Measurements from ENCODE around the gene KCNMA1. TPM values are rescaled to one million over a fixed set of nuclear protein-coding genes. Genes with fewer than 3 reads are reported as not detected.
A peak's percentile ranks its signal among the peaks of the same experiment; 100 is the strongest.

KCNMA1 gene
- total and polyA plus RNA-seq, 9 of the 15 experiments (the other 6 are each of a cell fraction or from before 2014, with no cell fraction given) = 0.01 to 0.95 (median 0.15) TPM; not detected in 4

DNA sequence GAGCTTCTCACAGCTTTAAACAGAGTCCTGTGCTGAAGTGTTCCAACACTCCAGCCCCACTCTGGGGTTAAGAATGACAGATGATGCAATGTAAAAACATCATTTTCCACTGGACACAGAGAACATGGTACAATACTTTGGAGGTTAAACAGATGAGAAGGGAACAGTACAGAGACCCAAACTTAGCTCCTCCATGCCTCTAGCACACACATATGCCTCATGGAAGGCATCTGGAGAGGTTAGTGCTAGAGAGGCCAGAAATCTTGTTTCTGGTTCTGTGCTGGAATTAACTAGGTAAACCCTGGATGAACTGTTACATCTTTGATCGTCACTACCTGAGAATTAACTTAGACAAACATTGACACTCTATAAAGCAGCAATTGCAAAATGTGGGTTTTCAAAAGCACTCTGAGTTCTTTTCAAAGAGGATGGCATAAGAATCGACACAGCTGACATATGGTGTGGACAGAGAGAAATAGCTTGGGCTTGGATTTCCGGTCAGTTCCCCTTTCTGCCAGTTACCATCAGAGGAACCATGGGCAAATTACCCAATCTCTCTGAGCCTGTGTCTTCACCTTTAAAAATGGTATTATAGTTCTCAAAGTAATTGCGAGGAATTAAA, 81.9 kb downstream of the KCNMA1 start (continued):
- TF ChIP-seq, protein P1, sequence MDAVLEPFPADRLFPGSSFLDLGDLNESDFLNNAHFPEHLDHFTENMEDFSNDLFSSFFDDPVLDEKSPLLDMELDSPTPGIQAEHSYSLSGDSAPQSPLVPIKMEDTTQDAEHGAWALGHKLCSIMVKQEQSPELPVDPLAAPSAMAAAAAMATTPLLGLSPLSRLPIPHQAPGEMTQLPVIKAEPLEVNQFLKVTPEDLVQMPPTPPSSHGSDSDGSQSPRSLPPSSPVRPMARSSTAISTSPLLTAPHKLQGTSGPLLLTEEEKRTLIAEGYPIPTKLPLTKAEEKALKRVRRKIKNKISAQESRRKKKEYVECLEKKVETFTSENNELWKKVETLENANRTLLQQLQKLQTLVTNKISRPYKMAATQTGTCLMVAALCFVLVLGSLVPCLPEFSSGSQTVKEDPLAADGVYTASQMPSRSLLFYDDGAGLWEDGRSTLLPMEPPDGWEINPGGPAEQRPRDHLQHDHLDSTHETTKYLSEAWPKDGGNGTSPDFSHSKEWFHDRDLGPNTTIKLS (IDR thresholded peaks at IDR 0.05; ENCODE audit: borderline replicate concordance, low read depth) = no peak
- TF ChIP-seq ZNF124 (CRISPR knock-in tag; IDR thresholded peaks at IDR 0.05) (no peak), ZNF584 (CRISPR knock-in tag; IDR thresholded peaks at IDR 0.05; ENCODE audit: low read depth) (0 out of 2 replicates have a peak, but pooled peaks have one; percentile 74), TAF7 (tag; IDR thresholded peaks at IDR 0.05) (no peak), CBX5 (IDR thresholded peaks at IDR 0.05; ENCODE audit: borderline replicate concordance, low read depth) (no peak), ZNF589 (CRISPR knock-in tag; IDR thresholded peaks at IDR 0.05; ENCODE audit: low read depth) (0 out of 2 replicates have a peak, but pooled peaks have one; percentile 9), ASH1L (IDR thresholded peaks at IDR 0.05; ENCODE audit: borderline replicate concordance, low read depth, partially characterized antibody) (no peak), U2AF2 (optimal IDR thresholded peaks at IDR 0.05; ENCODE audit: low read depth, low read length) (no peak), HDAC6 (IDR thresholded peaks at IDR 0.05; ENCODE audit: low read depth, low read length) (no peak), EHMT2 (IDR thresholded peaks at IDR 0.05) (no peak), NR2C2 (CRISPR knock-in tag; IDR thresholded peaks at IDR 0.05) (no peak), NR2C2 (tag; IDR thresholded peaks at IDR 0.05) (peak; percentile 8; the same call in 1 of the 2 replicates), RFX1 (IDR thresholded peaks at IDR 0.05) (no peak)
- TF ChIP-seq, protein P2, sequence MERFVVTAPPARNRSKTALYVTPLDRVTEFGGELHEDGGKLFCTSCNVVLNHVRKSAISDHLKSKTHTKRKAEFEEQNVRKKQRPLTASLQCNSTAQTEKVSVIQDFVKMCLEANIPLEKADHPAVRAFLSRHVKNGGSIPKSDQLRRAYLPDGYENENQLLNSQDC (CRISPR knock-in tag; IDR thresholded peaks at IDR 0.05) = no peak
- TF ChIP-seq, protein P3, sequence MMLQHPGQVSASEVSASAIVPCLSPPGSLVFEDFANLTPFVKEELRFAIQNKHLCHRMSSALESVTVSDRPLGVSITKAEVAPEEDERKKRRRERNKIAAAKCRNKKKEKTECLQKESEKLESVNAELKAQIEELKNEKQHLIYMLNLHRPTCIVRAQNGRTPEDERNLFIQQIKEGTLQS (IDR thresholded peaks at IDR 0.05) = peak; percentile 83
- TF ChIP-seq, protein P3 (CRISPR knock-in tag; conservative IDR thresholded peaks at IDR 0.05) = no peak
- TF ChIP-seq, protein P4, sequence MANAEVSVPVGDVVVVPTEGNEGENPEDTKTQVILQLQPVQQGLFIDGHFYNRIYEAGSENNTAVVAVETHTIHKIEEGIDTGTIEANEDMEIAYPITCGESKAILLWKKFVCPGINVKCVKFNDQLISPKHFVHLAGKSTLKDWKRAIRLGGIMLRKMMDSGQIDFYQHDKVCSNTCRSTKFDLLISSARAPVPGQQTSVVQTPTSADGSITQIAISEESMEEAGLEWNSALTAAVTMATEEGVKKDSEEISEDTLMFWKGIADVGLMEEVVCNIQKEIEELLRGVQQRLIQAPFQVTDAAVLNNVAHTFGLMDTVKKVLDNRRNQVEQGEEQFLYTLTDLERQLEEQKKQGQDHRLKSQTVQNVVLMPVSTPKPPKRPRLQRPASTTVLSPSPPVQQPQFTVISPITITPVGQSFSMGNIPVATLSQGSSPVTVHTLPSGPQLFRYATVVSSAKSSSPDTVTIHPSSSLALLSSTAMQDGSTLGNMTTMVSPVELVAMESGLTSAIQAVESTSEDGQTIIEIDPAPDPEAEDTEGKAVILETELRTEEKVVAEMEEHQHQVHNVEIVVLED (CRISPR knock-in tag; IDR thresholded peaks at IDR 0.05) = no peak
- TF ChIP-seq, protein P5, sequence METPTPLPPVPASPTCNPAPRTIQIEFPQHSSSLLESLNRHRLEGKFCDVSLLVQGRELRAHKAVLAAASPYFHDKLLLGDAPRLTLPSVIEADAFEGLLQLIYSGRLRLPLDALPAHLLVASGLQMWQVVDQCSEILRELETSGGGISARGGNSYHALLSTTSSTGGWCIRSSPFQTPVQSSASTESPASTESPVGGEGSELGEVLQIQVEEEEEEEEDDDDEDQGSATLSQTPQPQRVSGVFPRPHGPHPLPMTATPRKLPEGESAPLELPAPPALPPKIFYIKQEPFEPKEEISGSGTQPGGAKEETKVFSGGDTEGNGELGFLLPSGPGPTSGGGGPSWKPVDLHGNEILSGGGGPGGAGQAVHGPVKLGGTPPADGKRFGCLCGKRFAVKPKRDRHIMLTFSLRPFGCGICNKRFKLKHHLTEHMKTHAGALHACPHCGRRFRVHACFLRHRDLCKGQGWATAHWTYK (CRISPR knock-in tag; IDR thresholded peaks at IDR 0.05) = no peak
- TF ChIP-seq, protein P6, sequence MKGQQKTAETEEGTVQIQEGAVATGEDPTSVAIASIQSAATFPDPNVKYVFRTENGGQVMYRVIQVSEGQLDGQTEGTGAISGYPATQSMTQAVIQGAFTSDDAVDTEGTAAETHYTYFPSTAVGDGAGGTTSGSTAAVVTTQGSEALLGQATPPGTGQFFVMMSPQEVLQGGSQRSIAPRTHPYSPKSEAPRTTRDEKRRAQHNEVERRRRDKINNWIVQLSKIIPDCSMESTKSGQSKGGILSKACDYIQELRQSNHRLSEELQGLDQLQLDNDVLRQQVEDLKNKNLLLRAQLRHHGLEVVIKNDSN (CRISPR knock-in tag; IDR thresholded peaks at IDR 0.05) = no peak
- TF ChIP-seq, protein P7, sequence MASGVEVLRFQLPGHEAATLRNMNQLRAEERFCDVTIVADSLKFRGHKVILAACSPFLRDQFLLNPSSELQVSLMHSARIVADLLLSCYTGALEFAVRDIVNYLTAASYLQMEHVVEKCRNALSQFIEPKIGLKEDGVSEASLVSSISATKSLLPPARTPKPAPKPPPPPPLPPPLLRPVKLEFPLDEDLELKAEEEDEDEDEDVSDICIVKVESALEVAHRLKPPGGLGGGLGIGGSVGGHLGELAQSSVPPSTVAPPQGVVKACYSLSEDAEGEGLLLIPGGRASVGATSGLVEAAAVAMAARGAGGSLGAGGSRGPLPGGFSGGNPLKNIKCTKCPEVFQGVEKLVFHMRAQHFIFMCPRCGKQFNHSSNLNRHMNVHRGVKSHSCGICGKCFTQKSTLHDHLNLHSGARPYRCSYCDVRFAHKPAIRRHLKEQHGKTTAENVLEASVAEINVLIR (CRISPR knock-in tag; IDR thresholded peaks at IDR 0.05) = no peak
